HG02970 (cell line): ENCODE measurements around the gene SPO11.

ENCODE experiments used
- ATAC-seq: cut with Tn5 transposase; IDR thresholded peaks from one replicate; pipeline ENCODE4 v1.9.1; 2021; ENCODE audit warnings: mild to moderate bottlenecking, moderate library complexity, moderate number of reproducible peaks; ENCODE audit not compliant: unreplicated experiment, low FRiP score

SPO11 gene

DNA sequence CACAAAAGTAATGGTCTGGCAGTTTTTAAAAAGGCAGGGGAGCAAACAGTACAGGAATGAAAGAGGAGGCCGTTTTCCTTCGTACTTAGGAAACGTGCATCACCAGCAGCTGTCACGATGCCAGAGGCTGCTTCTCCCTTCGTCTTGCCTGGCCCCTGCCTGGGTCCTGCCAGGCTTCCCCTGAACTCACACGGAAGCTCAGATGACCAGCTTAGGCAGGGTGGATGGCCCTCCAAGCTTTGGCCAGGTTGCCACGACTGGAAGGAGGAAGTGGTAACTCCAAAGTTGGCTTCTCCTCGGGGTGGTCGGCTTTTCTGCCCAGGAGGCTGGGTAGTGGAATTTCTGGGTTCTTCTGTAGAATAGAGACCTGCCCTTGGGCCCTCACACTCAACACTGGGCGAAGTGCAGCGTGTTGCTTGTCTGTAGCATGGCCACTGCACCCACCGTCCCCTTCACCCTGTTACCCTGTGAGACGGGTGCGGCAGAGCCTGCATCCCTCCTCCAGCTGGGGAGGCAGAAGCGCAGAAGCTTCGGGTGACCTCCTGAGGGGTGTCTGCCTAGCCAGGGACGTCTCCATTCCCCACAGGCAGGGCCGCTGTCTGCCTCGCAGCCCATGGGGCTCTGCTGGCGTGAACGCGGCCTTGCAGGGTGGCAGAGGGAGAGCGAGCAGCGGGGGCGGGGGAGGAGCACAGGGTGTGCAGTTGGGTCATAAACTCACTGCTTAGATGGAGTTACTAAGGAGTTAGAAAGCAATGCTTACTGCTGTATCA lies 43.2 kb downstream of the SPO11 start:
- ATAC-seq = no peak

DNA sequence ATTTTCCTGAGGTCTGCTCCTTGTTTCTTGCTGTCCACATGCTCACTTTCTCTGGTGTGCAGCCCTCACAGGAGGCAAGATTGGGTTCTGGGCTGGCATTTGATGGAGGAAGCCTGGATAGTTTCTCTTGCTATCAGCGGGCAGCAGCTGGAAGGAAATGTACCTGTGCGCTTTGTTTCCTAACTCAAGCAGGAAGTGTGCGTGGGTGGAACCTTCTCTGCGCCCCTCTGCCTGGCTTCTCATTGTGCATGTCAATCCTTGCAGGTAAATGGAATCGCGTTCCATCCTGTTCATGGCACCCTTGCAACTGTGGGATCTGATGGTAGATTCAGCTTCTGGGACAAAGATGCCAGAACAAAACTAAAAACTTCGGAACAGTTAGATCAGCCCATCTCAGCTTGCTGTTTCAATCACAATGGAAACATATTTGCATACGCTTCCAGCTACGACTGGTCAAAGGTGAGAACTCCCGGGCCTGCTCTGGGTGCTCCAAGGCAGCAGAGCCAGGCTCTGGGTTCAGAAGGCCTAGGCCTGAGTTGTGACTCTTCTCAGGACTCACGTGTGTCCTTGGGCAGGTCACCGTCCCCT lies 44.8 kb downstream of the SPO11 start:
- ATAC-seq = no peak

DNA sequence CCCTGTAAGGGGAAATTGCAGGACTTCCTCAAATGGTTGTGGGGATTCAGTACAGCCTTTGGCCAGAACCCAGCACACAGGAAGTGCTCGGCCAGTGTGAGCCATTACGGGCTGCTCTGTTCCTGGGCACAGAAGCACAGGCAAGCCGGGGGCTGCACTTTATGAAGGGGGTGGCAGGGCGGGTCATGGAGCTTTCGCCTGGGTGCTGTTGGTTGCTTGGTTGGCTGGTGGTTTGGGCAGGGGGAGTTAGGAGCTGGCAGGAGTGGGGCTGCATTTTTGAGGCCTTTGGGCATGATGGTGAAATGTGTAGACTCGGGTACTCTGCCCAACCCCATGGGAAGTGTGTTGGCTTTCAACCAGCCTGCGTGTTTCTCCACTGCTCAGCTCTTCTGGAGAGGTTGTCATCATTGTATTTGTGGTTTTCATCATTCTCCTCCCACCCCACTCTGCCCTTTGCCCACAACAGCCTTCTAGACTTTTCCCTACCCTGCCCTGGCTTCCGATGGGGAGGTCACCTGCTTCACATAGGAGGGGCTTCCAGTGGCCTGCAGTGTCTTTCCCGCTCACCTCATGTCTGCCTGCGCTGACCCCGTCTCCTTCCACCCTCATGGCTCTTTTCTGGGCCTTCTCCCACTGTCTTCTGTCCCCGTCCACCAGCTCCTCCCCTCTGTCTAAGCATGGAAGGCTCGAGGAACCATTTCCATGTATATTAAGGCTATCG lies 45.5 kb downstream of the SPO11 start:
- ATAC-seq = no peak

DNA sequence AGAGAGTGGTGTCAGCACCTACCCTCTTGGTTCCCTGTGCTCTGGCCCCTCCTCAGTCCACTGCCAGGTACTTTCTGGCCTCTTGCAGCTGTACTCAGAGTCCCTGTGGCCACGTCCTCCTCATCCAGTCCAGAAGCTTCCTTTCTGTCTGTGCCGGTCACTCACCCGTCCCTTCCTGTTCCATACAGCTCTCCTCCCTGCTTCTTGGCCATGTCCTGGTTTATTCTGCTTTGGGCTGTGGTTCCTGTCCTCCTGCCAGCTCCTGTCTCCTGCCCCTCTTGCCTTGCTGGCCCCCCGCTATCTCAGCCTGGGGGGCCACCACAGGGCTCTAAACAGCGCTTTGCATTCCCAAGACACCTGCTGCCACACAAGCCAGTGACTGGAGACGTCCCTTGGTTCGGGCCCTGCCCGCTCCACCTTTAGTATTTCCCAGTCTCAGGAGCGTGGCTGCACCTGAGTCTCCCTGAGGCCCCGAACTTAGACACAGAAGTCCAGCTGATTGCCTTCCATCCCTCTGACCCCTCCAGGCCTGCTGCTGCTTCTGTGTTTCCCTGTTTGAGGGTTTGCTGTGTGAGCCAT lies 46.1 kb downstream of the SPO11 start:
- no peak for ATAC-seq

DNA sequence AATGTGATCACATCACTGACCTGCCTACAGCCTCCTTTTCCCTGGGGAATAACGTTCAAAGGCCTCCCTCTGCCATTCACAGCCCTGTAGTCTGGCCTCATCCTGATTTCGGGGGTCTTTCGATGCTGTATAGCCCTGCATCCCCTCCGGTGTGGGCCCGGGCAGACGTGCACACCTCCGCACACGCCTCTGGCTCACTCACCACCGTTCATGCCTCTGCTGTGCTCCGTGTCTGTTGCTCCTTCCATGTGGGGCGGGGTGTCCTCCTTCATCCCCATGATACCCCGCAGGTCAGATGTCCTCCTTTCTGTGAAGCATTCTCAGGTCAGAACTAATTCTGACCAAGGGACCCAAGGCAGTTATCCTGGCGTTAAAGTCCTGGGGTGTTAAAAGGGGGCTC lies 47.7 kb downstream of the SPO11 start:
- no peak for ATAC-seq

DNA sequence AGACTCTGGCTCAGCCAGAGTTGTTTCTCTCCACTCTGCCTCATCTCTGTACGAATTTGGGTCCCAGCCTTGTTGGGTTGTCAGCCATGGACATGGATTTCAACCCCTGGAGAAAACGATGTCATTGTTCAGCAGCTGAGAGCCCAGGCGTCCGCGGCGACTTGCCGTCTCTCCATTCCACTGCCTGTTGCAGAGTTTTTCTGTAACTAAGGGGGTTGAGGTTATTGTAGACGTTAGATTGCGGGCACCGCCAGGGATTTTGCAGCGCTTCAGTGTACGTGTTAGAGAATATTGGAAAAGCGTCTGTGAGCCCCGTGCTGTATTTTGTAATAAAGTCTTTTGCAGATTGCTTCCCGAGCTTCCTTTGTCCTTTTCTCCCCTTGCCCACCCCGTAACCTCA lies 48.5 kb downstream of the SPO11 start:
- no peak for ATAC-seq

DNA sequence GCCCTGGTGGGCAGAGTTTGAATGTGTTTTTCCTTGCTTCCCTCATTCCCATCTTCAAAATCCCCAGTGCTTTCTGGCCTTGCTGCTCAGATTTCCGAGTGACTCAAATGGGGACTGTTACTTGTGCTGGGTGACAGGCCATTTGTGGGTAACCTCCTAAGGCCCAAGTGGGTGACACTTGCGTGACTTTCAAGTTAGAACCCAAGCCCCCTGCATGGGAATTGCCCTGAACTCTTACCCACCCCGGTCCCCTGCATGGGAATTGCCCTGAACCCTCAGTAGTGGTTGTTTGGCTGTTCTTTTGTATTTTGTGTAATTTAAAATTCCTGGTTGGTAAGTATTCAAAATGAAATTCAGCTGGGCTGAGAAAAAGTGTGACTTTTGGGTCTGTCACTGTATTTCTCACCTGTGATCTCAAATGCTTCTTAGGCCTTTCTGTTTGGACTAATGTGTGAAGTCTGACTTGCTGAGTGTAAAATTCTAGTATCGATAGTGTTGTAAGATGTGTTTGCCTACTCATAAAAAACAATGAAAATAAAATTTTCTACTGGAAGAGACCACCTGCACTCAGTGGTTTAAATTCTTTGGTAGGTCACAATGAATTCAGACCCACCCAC lies 49.2 kb downstream of the SPO11 start:
- ATAC-seq = no peak

DNA sequence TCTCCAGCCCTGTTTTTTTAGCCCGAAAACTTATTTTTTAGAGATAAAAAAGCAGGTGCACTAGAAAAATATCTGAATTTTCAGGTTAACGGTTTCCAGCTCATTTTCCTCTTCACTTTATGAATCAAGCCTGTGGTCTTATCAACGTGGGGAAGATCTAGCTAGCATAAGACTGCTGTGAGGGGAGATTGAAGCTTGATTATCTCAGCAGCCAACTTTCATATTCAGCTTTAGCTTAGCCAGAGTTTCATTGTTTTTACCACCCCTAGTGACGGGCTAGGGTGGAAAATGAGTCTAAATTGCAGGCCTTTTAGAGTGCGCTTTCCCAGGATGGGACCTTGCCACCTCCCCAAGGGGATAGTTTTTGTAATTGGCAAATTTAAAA lies 49.7 kb downstream of the SPO11 start:
- ATAC-seq = no peak

DNA sequence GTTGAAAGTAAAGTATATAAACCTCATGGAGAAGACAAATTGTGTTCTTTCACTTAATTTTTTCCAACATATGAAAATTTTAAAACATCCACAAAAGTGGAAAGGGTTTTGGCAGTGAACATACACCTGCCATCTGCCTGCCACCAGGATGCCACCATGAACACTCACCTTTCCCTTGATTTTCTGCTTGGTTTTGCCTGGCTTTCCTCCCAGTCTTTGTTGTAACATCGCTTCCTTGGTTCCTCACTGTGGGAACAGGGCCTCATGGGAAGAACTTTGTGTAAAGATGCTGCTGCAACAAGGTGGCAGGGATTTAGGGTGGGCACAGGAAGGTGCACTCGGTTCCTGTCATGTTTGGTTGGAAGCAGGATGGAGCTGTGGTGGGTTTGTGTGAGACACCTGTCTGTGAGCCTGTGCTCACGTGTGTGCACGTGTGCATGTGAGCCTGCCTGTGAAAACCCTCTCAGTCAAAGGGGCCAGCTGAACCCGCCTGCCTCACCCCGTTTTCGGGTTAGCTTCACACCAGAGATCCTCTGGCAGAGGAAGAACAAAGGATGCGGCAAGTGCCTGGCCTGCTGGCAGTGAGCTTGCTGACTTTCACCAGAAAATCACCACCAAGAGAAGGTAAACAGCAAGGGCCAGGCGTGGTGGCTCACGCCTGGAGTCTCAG lies 50.6 kb downstream of the SPO11 start:
- ATAC-seq = no peak

DNA sequence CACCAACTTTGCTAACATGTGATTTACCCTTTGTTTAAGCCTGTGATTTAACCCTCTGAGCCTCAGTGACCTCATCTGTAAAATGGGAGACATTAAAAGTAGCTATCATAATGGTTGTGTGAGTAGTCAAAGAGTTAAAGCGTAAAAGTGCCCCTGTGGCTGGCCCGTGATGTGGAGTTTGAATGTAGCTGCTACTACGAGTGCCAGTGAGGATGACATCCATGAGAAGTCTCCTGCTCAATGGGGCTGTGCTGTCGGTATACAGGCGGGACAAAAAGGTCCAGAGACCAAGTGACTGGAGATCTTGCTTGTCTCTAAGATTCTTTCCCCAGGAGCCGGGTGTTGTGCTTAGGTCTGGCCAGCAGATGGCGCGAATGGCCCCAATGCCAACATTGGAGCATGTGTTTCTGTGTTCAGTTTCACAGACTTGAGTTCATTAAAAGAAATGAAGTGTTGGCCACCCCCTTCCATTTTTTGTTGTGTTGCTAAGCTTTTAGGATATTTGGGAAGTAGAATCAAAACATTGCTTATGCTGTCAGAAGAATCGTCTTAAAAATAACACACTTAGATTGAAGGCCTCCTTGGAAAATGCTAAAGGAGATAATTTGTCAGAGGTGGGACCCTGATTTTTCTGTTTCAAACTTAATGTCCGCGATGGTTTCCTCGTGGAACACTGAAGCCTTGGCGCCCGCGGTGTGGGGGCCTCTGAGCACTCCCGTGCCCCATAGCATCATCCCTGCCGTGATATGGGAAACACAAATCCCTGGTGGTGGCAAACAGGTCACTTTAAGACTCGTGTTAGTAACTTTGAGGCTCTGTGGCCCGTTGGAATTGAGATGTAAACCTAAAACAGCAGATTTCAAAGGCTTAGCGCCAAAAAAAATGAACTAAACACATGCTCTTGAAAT lies 52.2 kb downstream of the SPO11 start:
- no peak for ATAC-seq

DNA sequence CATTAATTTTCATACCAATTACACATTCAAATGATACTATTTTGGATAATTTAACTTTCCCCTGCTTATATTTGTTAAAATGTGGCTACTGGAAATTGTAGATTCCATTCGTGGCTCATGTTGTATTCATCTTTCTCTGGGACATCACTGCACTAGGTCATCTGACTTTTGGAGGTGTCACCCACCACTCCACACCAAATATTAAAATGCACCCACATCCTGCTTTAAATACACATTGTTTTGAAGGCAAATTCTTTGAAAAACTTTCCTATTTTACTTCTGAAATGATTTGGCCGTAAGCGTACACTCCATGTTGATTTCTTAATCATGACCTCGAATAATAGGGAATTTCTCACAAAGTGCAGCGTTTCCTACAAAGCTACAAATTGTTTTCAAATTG lies 52.9 kb downstream of the SPO11 start:
- ATAC-seq = no peak

DNA sequence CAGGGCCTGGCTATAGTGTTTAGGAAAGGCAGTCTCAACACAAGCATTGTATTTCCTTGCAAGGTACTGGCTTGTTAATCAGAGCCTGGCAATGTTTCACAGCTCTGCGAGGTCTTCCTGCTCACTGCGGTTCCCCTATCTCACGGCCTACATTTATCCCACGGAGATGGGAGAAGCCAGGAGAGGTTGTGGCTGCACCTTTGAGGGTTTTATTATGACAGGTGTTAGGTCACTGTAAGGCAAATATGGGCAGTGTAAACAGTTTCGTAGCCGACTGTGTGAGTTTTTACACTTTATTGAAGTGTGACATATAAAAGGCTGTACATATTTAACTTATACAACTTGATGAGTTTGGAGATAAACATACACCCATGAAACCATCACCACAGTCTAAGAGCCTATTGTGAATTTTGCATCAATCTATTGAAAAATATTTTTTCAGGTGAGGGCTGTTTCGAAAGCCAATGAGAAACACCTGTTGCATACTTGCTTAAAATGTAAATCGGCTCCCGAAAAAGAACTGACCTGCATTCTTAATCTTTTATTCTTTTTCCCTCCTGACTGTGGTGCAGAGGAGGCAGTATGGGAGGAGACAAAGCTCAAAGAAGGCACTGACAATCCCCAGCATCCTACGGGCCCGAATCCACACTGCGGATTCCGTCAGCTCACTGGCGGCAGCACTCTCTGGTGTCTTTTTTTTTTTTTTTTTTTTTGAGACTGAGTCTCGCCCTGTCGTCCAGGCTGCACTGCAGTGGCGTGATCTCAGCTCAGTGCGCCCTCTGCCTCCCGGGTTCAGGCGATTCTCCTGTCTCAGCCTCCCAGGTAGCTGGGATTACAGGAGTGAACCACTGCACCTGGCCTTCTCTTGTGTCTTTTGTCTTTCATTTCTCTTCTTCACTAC lies 54.1 kb downstream of the SPO11 start:
- no peak for ATAC-seq

DNA sequence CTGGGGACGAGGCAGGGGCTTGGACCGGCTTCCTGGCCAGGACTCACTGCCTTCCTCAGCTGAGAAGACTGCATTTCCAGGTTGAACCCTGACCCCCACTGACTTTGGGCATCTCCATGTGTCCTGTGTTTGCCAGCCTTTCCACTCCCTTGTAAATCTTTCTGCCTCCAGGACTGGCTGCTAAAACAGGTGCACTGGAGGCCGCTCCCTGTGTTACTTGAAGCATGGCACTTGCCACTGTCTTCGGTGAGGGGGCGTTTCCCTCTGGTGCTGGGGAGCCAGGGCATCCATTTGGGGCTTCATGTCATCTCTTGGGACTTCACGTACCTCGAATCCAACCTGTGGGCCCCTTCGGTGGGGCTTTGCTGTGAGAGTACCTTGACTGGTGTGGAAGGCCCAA lies 54.9 kb downstream of the SPO11 start:
- no peak for ATAC-seq

DNA sequence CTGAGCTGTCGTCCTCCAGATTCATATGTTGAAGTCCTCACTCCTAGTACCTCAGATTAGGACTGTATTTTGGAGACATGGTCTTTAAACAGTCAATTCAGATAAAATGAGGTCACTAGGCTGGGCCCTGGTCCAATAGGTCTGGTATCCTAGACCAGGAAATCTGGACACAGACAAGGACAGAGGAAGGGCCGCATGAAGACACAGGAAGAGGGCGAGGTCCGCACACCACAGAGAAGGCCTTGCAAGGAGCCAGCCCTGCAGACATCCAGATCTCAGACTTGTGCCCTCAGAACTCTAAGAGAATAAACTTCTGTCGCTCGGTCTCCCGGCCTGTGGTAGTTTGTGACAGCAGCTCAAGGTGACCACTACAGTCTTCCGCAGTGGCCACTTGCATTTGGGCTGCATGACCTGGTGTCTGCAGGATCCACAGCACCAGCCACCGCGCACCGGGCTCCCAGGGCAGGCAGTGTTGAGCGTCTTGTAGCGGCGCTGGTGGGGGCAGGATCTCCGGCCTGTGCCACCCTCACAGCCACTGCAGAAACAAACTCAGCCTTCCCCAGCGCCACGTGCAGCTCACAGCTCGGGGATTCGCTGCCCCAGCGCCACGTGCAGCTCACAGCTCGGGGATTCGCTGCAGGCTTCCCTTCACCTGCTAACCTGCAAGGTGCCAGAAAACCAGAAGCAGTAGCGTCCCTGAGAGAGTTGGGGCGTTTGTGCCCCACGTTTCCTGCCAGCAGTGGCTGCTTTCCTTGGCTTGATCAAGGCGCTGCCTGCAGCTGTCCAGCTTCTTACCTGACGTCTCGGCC lies 55.6 kb downstream of the SPO11 start:
- ATAC-seq = no peak

DNA sequence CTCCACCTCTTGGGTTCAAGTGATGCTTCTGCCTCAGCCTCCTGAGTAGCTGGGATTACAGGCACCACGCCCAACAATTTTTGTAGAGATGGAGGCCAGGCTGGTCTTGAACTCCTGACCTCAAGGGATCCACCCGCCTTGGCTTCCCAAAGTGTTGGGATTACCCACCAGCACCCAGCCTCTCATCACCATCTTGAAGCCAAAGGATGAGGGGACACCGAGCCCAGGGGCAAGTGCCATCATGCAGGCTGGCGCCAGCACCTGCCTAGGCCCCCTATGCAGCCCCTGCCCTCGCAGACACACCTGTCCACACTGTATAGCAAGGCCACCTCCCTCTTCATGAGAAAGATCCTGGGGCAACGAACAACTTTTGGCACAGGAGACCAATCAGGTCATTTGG lies 56.3 kb downstream of the SPO11 start:
- ATAC-seq = no peak

DNA sequence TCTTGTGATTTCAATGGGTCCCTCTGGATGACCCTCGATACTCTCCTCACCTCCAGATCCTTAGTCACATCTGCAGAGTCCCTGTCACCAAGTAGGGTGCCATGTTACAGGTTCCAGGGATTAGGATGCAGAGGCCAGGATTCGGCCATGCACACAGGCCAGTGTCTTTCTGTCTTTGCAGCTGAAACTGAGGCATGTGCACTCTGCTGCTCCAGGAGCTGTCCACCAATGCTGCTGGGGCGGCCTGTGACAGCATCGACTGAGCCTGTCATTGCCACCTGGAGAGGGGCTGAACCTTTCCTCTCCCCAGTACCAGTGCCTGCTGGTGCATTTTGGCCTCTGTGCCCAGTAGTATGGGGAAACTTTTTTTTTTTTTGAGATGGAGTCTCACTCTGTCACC lies 57.2 kb downstream of the SPO11 start:
- no peak for ATAC-seq

DNA sequence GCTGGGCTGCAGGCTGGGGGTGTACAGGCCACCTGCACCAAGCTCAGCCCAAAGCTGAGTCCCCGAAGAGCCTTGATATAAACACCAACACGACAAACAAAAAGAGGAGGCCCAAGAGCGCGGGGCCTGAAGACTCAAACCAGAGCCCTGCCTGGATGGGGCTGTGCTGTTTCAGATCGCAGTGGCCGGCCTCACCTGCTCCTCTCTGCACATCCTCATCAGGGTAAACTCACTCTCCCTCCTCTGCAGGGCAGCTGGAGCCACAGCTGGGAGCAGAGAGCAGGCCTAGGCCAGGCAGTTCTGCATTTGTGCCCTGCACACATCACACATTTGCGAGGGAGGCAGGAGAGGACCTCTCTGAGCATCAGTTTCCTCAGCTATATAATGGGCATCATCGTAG lies 57.9 kb downstream of the SPO11 start:
- ATAC-seq = no peak

DNA sequence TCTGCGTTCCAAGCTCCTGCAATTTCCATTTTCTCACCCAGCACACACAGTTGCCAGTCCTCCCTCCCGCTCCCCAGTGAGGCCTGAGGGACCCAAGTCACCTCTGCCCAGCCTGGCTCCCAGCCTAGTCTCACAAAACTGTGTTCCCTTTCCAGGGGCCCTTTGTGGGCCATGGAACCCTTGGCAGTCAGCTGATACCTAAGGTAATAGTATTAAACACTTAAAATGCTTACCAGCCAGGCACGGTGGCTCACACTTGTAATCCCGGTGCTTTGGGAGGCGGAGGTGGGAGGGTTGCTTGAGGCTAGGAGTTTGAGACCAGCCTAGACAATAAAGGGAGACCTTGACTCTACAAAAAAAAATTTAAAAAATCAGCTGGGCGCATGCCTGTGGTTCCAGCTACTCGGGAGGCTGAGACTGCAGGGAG lies 58.4 kb downstream of the SPO11 start:
- no peak for ATAC-seq
